ENCODE measurements around the gene PEAR1. TPM values are rescaled to one million over a fixed set of nuclear protein-coding genes. Genes with fewer than 3 reads are reported as not detected.
A peak's percentile ranks its signal among the peaks of the same experiment; 100 is the strongest.
"Not testable (repeated sequence)": the region's sequence is repeated elsewhere in the genome, so short reads cannot be mapped to it uniquely, and the experiment has no call there.

PEAR1 gene
- total RNA-seq, 2 donors from 2014 or later = 0.07 TPM; not detected in 1

DNA sequence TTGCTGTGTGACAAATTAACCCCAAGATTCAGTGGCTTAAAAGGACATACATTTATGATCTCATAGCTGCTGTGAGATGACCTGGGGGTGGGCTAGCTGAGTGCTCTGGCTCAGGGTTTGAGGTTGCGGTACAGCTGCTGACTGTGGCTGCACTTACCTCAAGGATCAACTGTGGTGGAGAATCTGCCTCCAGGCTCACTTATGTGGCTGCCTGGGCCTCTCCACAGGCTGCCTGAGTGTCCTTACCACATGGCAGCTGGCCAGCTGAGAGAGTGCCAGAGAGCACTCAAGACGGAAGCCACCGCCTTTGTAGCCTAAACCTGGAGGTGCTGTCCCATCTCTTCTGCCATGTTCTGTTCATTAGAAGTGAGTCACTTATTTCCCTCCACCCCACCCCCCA is 32.7 kb downstream of the PEAR1 start:
- Mint-ChIP-seq H3K4me3 (peak overlapping the region in 1 of 2 donors; percentile 8), H3K9me3 (no peaks in the 10 kb centered on the region), H3K27me3 (ENCODE audit: low read depth) (peaks cover 97% of the 10 kb centered on the region), H3K4me1 (ENCODE audit: low read depth) (peaks cover 34% of the 10 kb centered on the region), H3K36me3 (ENCODE audit: insufficient read depth in 2 of 2) (peaks cover 0 to 1% of the 10 kb centered on the region in 2 donors), H3K27ac (no peak overlapping the region)
- peak; percentile 76 to 87 for ATAC-seq (replicated peaks in 1 of 2)
- peak; percentile 73 to 82 for DNase-seq

DNA sequence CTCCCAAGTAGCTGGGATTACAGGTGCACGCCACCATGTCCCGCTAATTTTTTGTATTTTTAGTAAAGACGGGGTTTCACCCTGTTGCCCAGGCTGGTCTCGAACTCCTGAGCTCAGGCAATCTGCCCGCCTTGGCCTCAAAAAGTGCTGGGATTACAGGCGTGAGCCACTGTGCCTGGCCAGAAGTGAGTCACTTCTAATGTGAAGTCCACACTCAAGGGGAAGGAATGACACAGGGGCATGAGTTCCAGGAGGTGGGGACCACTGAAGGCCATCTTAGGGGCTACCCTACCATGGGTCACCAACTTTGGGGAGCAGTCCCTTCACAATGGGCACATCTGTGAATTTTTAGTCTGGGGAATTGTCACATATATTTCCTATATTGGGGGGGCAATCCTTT is 33.2 kb downstream of the PEAR1 start:
- not testable (repeated sequence) for H3K4me3 Mint-ChIP-seq; H3K9me3 Mint-ChIP-seq; H3K27ac Mint-ChIP-seq; ATAC-seq (replicated peaks in 1 of 2); DNase-seq; H3K36me3 Mint-ChIP-seq (ENCODE audit: insufficient read depth in 2 of 2)
- peaks cover 96% of the 10 kb centered on the region for H3K27me3 Mint-ChIP-seq (ENCODE audit: low read depth)
- peaks cover 39% of the 10 kb centered on the region for H3K4me1 Mint-ChIP-seq (ENCODE audit: low read depth)

DNA sequence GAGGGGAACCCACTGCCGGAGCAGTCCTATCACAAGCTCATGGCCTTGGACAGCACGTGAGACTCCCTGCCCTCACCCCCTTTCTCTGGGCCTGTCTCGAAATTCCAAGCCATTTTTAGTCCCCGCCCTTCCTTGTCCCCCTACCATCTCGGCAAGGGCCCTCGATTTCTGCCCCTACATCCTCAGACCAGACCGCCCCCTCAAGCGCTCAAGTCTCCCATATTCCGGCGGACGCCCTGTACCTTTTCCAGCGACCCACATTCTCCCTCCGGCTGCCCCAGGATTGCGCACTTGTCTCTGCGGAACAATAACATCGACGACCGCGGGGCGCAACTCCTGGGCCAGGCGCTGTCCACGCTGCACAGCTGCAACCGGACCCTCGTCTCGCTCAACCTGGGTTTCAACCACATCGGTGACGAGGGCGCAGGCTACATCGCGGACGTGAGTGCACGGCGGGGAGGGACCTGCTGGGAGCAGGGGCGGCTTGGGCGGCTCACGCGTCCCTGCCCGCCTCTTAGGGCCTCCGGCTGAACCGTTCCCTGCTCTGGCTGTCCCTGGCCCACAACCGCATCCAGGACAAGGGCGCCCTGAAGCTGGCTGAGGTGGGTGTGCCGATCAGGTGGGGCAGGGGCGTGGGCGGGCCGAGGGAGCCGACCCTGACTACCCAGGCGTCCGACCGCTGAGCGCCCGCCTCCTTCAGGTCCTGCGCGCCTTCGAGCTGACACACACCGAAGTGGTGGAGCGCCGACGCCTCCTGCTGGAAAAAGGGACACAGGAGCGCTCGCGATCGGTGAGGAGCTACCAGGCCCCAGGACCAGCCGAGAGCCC is 33.9 kb downstream of the PEAR1 start:
- H3K4me3 Mint-ChIP-seq = peak overlapping the region; percentile 65 to 71
- peaks cover 90% of the 10 kb centered on the region for H3K27me3 Mint-ChIP-seq (ENCODE audit: low read depth)
- ATAC-seq (replicated peaks in 1 of 2) (peak; percentile 71 to 72), DNase-seq (peak; percentile 76 to 83)
- H3K27ac Mint-ChIP-seq = no peak overlapping the region
- peaks cover 0 to 1% of the 10 kb centered on the region in 2 donors for H3K36me3 Mint-ChIP-seq (ENCODE audit: insufficient read depth in 2 of 2)
- H3K4me1 Mint-ChIP-seq (ENCODE audit: low read depth) = peaks cover 40% of the 10 kb centered on the region
- H3K9me3 Mint-ChIP-seq = no peaks in the 10 kb centered on the region

DNA sequence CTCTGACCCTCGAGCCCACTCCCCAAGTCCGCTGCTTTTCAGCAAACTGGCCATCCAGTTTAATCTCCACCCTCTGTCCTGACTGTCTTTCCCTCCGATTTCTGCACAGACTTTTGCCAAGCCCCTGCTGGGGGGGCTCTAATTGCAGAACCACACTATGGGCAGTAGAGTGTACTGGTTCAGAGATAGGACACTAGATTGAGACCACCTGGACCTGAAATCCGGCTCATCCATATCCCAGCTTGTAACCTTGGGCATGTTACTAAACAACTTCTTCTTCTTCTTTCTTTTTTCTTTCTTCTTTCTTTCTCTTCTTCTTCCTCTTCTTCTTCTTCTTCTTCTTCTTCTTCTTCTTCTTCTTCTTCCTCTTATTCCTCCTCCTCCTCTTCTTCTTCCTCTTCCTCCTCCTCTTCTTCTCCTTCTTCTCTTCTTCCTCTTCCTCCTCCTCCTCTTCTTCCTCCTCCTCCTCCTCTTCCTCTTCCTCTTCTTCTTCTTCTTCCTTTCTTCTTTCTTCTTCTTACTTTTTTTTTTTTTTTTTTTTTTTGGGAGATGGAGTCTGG is 34.6 kb downstream of the PEAR1 start:
- H3K27me3 Mint-ChIP-seq (ENCODE audit: low read depth) = peaks cover 90% of the 10 kb centered on the region
- H3K36me3 Mint-ChIP-seq (ENCODE audit: insufficient read depth in 2 of 2) = peaks cover 0 to 1% of the 10 kb centered on the region in 2 donors
- H3K4me1 Mint-ChIP-seq (ENCODE audit: low read depth) = peaks cover 38% of the 10 kb centered on the region
- H3K9me3 Mint-ChIP-seq = no peaks in the 10 kb centered on the region
- H3K27ac Mint-ChIP-seq = no peak overlapping the region
- DNase-seq (no peak), ATAC-seq (replicated peaks in 1 of 2) (peak; percentile 1 to 2)
- peak overlapping the region; percentile 65 to 71 for H3K4me3 Mint-ChIP-seq

DNA sequence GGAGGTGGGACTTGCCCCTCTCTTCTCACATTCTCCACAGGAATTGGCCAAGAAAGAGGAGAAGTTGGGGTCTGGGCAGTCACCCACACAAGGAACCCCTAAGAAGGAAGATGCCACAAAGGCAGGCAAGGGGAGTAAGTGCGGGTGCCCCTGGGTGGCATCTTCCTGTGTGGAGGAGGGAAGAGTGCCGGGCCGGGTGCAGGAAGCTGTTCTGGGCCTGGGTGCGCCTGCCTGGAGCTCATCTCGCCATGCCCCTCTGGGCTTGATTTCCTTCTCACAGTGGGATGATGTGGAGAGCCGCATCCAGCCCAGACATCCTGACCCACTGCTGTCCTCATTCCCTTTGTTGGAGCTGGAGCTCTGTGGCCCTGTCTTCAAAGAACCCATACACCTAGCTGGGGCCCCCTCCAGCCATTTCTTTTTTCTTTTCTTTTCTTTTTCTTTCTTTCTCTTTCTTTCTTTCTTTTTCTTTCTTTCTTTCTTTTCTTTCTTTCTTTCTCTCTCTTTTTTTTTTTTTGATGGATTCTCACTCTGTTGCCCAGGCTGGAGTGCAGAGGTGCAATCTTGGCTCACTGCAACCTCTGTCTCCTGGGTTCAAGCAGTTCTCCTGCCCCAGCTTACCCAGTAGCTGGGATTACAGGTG is 36.2 kb downstream of the PEAR1 start:
- Mint-ChIP-seq H3K4me3 (no peak overlapping the region), H3K36me3 (ENCODE audit: insufficient read depth in 2 of 2) (peaks cover 0 to 1% of the 10 kb centered on the region in 2 donors), H3K9me3 (no peaks in the 10 kb centered on the region), H3K27ac (no peak overlapping the region), H3K27me3 (ENCODE audit: low read depth) (peaks cover 75% of the 10 kb centered on the region), H3K4me1 (ENCODE audit: low read depth) (peaks cover 33% of the 10 kb centered on the region)
- DNase-seq (no peak), ATAC-seq (replicated peaks in 1 of 2) (no peak)

DNA sequence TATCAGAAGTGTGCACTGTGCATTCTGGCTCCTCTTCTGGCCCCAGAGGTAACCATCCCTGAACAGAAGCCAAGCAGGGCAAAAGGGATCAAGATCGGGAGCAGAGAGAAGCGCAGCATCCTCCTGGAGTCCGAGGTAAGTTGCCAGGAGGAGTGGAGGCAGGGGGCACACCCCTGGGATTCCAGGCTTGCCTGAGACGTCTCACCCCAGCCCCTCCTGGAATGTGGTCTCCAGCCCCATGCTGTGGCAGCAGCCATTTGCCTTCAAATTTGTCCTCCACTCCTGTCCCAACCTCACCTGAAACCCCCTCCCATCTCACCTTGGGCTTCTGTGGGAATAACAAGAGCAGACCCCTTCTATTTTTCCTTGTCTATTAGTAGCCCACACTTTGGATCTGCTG is 37.0 kb downstream of the PEAR1 start:
- Mint-ChIP-seq H3K4me1 (ENCODE audit: low read depth) (peaks cover 29% of the 10 kb centered on the region), H3K27ac (no peak overlapping the region), H3K9me3 (no peaks in the 10 kb centered on the region), H3K4me3 (no peak overlapping the region), H3K27me3 (ENCODE audit: low read depth) (peaks cover 68% of the 10 kb centered on the region), H3K36me3 (ENCODE audit: insufficient read depth in 2 of 2) (no peaks in the 10 kb centered on the region)
- ATAC-seq (replicated peaks in 1 of 2) (no peak), DNase-seq (no peak)

DNA sequence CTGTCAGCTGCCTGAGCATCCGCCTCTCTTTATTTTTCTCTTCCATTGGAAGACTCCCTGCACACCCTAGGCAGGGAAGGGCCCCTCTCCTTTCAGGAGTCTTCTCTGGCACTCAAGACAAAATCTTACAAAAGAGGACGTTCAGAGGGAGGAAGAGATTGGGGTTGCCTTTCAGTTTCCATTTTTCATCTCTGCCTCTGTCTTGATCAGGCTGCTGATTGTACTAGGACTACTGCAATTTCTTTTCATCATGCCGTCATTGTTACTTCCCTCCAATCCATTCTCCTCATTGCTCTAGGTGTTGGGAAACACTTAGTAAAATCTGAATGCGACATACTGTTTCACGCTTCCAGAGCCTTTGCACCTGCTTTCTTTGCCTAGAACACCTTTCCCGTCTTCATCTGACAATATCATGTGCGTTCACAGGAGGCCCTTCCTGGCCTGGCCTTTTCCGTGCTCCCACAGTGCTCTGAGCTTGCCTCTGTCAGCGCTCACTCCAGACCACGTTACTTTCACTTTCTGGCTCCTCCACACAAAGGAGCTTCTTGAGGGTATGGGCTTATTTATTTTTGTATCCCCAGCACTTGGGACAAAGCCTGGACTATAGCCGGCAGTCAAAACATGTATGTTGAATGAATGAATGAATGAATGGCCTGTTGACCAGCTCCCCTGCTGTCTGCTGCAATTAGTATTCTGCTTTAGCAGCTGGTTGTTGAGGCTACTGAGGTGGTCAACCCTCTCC is 37.9 kb downstream of the PEAR1 start:
- Mint-ChIP-seq H3K9me3 (no peaks in the 10 kb centered on the region), H3K4me1 (ENCODE audit: low read depth) (peaks cover 20% of the 10 kb centered on the region), H3K27ac (no peak overlapping the region), H3K4me3 (no peak overlapping the region), H3K27me3 (ENCODE audit: low read depth) (peaks cover 59% of the 10 kb centered on the region), H3K36me3 (ENCODE audit: insufficient read depth in 2 of 2) (no peaks in the 10 kb centered on the region)
- DNase-seq (no peak), ATAC-seq (replicated peaks in 1 of 2) (no peak)

DNA sequence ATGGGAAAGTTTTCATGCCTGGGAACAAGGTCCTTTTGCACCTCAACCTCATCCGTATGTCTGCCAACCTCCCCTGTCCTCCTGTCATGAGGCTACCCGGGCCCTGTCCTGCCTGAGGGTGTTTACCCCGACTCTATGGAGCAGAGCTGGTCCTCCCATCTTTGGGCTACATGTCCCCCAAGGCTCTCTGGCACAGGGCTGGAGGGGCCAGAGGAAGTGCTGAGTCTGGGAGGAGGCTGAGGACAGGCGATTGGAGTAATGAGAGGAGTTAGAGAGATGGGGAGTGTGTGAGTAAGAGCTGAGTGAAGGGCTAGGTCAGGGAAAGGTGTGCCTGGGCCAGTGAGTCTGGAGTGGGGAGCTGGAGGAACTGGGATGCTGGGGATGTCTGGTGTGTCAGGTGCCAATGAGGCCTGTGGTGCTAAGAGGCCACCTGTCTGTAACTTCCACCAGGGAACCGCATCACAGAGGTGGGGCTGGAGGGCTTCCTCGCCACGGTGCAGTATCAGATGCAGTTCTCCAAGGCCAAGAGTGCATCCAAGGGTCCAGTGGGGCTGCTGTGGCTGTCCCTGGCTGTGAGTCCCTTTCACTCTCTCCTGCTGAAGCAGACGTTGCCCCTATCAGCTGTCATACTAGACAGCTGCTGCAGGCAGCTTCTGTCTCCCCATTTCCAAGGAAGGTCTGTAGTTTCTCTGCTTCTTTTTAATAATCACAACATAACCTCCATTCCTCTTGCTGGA is 38.6 kb downstream of the PEAR1 start:
- ATAC-seq (replicated peaks in 1 of 2) (no peak), DNase-seq (no peak)
- Mint-ChIP-seq H3K36me3 (ENCODE audit: insufficient read depth in 2 of 2) (no peaks in the 10 kb centered on the region), H3K27me3 (ENCODE audit: low read depth) (peaks cover 51% of the 10 kb centered on the region), H3K4me1 (ENCODE audit: low read depth) (peaks cover 17% of the 10 kb centered on the region), H3K27ac (no peak overlapping the region), H3K9me3 (no peaks in the 10 kb centered on the region), H3K4me3 (no peak overlapping the region)

DNA sequence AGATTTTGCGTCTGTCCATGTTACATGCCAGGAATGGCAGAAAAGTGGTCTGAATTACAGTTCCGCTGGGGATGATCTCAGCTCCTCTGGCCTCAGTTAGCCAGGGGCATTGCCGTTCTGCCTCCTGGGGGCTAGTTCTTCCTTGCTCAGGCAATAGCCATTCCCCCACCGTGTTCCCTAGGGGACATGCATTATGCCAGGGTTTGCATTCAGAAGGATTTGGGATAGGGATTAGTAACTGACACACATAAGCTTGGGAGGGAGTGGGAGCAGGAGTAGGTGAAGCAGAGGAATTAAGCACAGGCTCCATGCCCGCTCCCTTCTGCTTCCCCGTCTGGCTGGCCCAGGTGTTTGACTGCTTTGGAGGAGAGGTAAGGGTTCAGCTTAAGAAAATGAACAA is 39.6 kb downstream of the PEAR1 start:
- ATAC-seq (replicated peaks in 1 of 2) (no peak), DNase-seq (no peak)
- Mint-ChIP-seq H3K9me3 (no peaks in the 10 kb centered on the region), H3K27me3 (ENCODE audit: low read depth) (peaks cover 42% of the 10 kb centered on the region), H3K36me3 (ENCODE audit: insufficient read depth in 2 of 2) (no peaks in the 10 kb centered on the region), H3K4me1 (ENCODE audit: low read depth) (peaks cover 10% of the 10 kb centered on the region), H3K27ac (no peak overlapping the region), H3K4me3 (no peak overlapping the region)

DNA sequence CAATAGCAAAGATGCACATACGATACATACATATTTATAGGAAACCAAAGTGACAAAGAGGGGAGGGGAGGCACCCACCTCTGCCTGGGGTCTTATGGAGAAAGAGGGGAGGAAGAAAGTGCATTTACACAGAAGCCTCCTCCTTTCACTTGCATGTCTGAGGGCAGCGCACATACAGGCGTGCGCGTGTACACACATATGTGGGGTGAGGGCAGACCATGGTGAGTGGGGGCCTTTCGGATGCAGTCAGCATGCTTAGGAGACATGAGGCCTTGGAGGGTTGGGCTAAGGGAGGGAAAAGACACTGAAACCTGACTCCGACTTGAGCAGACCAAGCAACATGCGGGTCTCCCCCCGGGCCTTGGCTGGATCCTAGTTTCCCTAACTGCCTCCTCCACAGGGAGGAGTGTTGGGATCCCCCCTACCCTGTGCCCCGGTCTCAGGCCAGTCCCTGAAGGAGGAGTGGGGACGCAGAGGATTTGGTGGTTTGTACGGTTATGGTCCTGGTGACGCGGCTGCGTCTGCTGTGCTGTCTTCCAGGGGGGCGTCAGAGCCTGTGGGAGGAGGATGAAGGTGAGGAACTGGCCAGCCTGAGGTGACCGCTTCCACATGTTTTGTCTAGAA is 42.1 kb downstream of the PEAR1 start:
- DNase-seq (no peak), ATAC-seq (replicated peaks in 1 of 2) (no peak)
- H3K9me3 Mint-ChIP-seq = no peaks in the 10 kb centered on the region
- H3K27ac Mint-ChIP-seq = no peak overlapping the region
- no peak overlapping the region for H3K4me3 Mint-ChIP-seq
- H3K4me1 Mint-ChIP-seq (ENCODE audit: low read depth) = peaks cover 7% of the 10 kb centered on the region
- peaks cover 18% of the 10 kb centered on the region for H3K27me3 Mint-ChIP-seq (ENCODE audit: low read depth)
- H3K36me3 Mint-ChIP-seq (ENCODE audit: insufficient read depth in 2 of 2) = no peaks in the 10 kb centered on the region

DNA sequence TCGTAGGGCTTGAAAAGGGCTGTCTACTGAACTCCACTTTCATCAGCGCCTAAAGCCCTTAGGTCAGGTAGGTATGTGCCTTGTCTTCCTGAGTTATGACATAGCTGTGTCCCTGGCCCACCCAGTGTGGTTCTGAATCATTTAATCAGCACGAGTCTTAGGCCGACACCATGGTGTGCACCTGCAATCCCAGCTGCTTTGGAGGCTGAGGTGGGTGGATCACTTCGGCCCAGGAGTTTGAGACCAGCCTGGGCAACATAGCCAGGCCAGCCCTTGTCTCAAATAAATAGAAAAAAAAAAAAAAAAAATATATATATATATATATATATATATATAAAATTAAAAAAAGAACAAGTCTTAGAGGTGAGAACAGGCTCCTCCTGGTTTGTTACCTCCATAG is 42.7 kb downstream of the PEAR1 start:
- H3K4me1 Mint-ChIP-seq (ENCODE audit: low read depth) = peaks cover 5% of the 10 kb centered on the region
- no peak for ATAC-seq (replicated peaks in 1 of 2)
- H3K9me3 Mint-ChIP-seq = no peaks in the 10 kb centered on the region

DNA sequence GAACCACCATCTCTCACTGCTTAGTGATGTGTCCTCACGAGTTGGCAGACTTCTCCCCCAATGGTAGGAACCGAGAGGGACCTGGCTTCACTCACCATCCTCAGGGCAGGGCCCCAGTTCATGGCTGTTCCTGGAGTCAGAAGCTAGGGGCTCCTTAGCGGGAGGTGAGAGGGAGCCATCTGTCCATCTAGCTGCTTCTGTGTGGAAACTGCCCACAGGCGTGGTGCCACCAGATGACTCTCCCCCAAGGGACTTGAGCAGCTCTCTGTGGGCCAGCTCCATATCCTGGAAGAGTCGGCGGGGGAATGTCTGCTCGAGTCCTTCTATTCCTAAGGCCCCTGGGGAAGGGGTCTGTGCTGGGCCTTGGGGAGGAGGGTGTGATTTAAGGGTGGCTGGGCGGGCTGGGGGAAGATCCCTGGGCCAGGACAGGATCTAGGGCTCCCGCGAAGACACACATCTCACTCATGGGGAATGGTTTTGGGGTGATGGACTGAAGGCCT is 43.3 kb downstream of the PEAR1 start:
- Mint-ChIP-seq H3K4me3 (no peak overlapping the region), H3K27ac (no peak overlapping the region), H3K4me1 (ENCODE audit: low read depth) (no peaks in the 10 kb centered on the region), H3K9me3 (no peaks in the 10 kb centered on the region), H3K36me3 (ENCODE audit: insufficient read depth in 2 of 2) (no peaks in the 10 kb centered on the region), H3K27me3 (ENCODE audit: low read depth) (peaks cover 7% of the 10 kb centered on the region)
- ATAC-seq (replicated peaks in 1 of 2) (no peak), DNase-seq (no peak)

More for the DNA sequence above, 42.7 kb downstream of the PEAR1 start:
- Mint-ChIP-seq H3K36me3 (ENCODE audit: insufficient read depth in 2 of 2) (no peaks in the 10 kb centered on the region), H3K27ac (no peak overlapping the region), H3K27me3 (ENCODE audit: low read depth) (peaks cover 12% of the 10 kb centered on the region), H3K4me3 (no peak overlapping the region)
- no peak for DNase-seq

All from activated T-cell treated with anti-CD3 and anti-CD28 coated beads, Interleukin-2, amount 50 U/mL, for 72 hours (primary cell).